HG03354 (cell line): ENCODE measurements around the gene CPB1.

Experiments
- ATAC-seq: cut with Tn5 transposase; IDR thresholded peaks from one replicate; pipeline ENCODE4 v1.9.1; 2021; ENCODE audit warnings: mild to moderate bottlenecking; ENCODE audit not compliant: unreplicated experiment, poor library complexity, severe bottlenecking

CPB1 gene

GRCh38 chr3:148828136-148828690, 602 bp downstream of the CPB1 start:
- ATAC-seq = no peak

- no peak for ATAC-seq
Measured at GRCh38 chr3:148829926-148830325, 2.3 kb downstream of the CPB1 start.

GRCh38 chr3:148833223-148833622, 5.6 kb downstream of the CPB1 start:
- no peak for ATAC-seq

- peak; percentile 69 for ATAC-seq
Measured at GRCh38 chr3:148839805-148840204, 12.2 kb downstream of the CPB1 start.

- no peak for ATAC-seq
Measured at GRCh38 chr3:148840451-148840850, 12.8 kb downstream of the CPB1 start.

- no peak for ATAC-seq
Measured at GRCh38 chr3:148845756-148846395, 18.3 kb downstream of the CPB1 start.

GRCh38 chr3:148847351-148847750, 19.7 kb downstream of the CPB1 start:
- no peak for ATAC-seq

- no peak for ATAC-seq
Measured at GRCh38 chr3:148848410-148848809, 20.8 kb downstream of the CPB1 start.

GRCh38 chr3:148852271-148852992, 24.8 kb downstream of the CPB1 start:
- ATAC-seq = no peak

GRCh38 chr3:148853076-148853475, 25.5 kb downstream of the CPB1 start:
- ATAC-seq = no peak

- ATAC-seq = no peak
Measured at GRCh38 chr3:148854061-148854460, 26.4 kb downstream of the CPB1 start.

GRCh38 chr3:148856384-148856783, 28.8 kb downstream of the CPB1 start:
- no peak for ATAC-seq

GRCh38 chr3:148857316-148857715, 29.7 kb downstream of the CPB1 start:
- ATAC-seq = no peak

- ATAC-seq = peak; percentile 86
Measured at GRCh38 chr3:148861277-148861869, 33.8 kb downstream of the CPB1 start.

- no peak for ATAC-seq
Measured at GRCh38 chr3:148863297-148863696, 35.7 kb downstream of the CPB1 start.

- ATAC-seq = no peak
Measured at GRCh38 chr3:148863814-148864213, 36.2 kb downstream of the CPB1 start.

- ATAC-seq = no peak
Measured at GRCh38 chr3:148865049-148865448, 37.4 kb downstream of the CPB1 start, which contains the start of gene CPA3. CPA3 (plus strand) TSS chr3:148865296; CDS start chr3:148865308, 12 bp downstream.

GRCh38 chr3:148866261-148866660, 38.6 kb downstream of the CPB1 start:
- no peak for ATAC-seq

- ATAC-seq = no peak
Measured at GRCh38 chr3:148873270-148873927, 45.8 kb downstream of the CPB1 start.

- ATAC-seq = no peak
Measured at GRCh38 chr3:148873977-148874376, 46.4 kb downstream of the CPB1 start.
